Activated naive CD8-positive, alpha-beta T cell treated with anti-CD3 and anti-CD28 coated beads, Interleukin-2, amount 10 ng/mL, durations not matched to agents 7 days and 5 days (primary cell): Measurements from ENCODE around the gene COPS3. TPM values are rescaled to one million over a fixed set of nuclear protein-coding genes. Genes with fewer than 3 reads are reported as not detected.
"Not testable (repeated sequence)": the region's sequence is repeated elsewhere in the genome, so short reads cannot be mapped to it uniquely, and the experiment has no call there.

Experiments used
- ATAC-seq: fragments of 150-1000 bp; cut with Tn5 transposase; one replicate; pipeline ENCODE4 v1.10.0; 2021; ENCODE audit warnings: low read depth, moderate library complexity
- POLR2A ChIA-PET: fragments of 350-600 bp; sonication (Branson Sonifier 250); formaldehyde crosslinking; loops from one replicate; lab custom pipeline; 2021; ENCODE audit warnings: antibody characterized with exemption; lab: Charles Lee
- DNase-seq: peaks from one replicate; pipeline ENCODE4 v3.0.0; 2021
- H3K27ac Mint-ChIP-seq: one replicate; pipeline ENCODE4 v1.8.0; 2022; ENCODE audit warnings: mild to moderate bottlenecking, mixed read lengths
- H3K27me3 Mint-ChIP-seq: one replicate; pipeline ENCODE4 v1.8.0; 2022; ENCODE audit warnings: mild to moderate bottlenecking, moderate library complexity, mixed read lengths
- H3K36me3 Mint-ChIP-seq: one replicate; pipeline ENCODE4 v1.8.0; 2021; ENCODE audit warnings: mild to moderate bottlenecking, mixed read lengths
- H3K4me1 Mint-ChIP-seq: one replicate; pipeline ENCODE4 v1.8.0; 2021; ENCODE audit warnings: mixed read lengths
- H3K4me3 Mint-ChIP-seq: one replicate; pipeline ENCODE4 v1.8.0; 2022; ENCODE audit warnings: mild to moderate bottlenecking, moderate library complexity, mixed read lengths
- H3K9me3 Mint-ChIP-seq: one replicate; pipeline ENCODE4 v1.8.0; 2021; ENCODE audit warnings: mixed read lengths
- total RNA-seq, 2 experiments: library from RNA; stranded (reverse); gene quantifications; one replicate each; pipeline ENCODE4 v1.2.3, GENCODE V29; 2021

Gene COPS3
- total RNA-seq, 2 experiments from 2014 or later, result 79.5 to 85.4 TPM

GRCh38 chr17:17295141-17295540 lies 14.1 kb upstream of the COPS3 start:
- ATAC-seq (no peak), DNase-seq (no peak)
- POLR2A ChIA-PET, result no interaction called here
- Mint-ChIP-seq H3K27ac (no peak overlapping the region), H3K36me3 (peaks cover 2% of the 10 kb centered on the region), H3K4me1 (peaks cover 11% of the 10 kb centered on the region), H3K4me3 (no peak overlapping the region), H3K27me3 (no peaks in the 10 kb centered on the region), H3K9me3 (peaks cover 2% of the 10 kb centered on the region)

- Mint-ChIP-seq H3K4me3 (no peak overlapping the region), H3K9me3 (no peaks in the 10 kb centered on the region), H3K27ac (no peak overlapping the region), H3K27me3 (no peaks in the 10 kb centered on the region), H3K36me3 (no peaks in the 10 kb centered on the region), H3K4me1 (no peaks in the 10 kb centered on the region)
- ATAC-seq, result no peak
- no peak for DNase-seq
- POLR2A ChIA-PET, result no interaction called here
Observed at GRCh38 chr17:17289701-17290100, 8.7 kb upstream of the COPS3 start.

- no peak for ATAC-seq
- H3K36me3 Mint-ChIP-seq, result no peaks in the 10 kb centered on the region
- H3K4me1 Mint-ChIP-seq, result no peaks in the 10 kb centered on the region
- no peaks in the 10 kb centered on the region for H3K9me3 Mint-ChIP-seq
- DNase-seq, result no peak
- H3K4me3 Mint-ChIP-seq, result no peak overlapping the region
- H3K27ac Mint-ChIP-seq, result no peak overlapping the region
- no peaks in the 10 kb centered on the region for H3K27me3 Mint-ChIP-seq
- POLR2A ChIA-PET, result no interaction called here
Observed at GRCh38 chr17:17289086-17289485, 8.0 kb upstream of the COPS3 start.

- H3K9me3 Mint-ChIP-seq, result no peaks in the 10 kb centered on the region
- H3K36me3 Mint-ChIP-seq, result no peaks in the 10 kb centered on the region
- peaks cover 2% of the 10 kb centered on the region for H3K27me3 Mint-ChIP-seq
- POLR2A ChIA-PET, result no interaction called here
- peaks cover 4% of the 10 kb centered on the region for H3K4me1 Mint-ChIP-seq
- no peak overlapping the region for H3K4me3 Mint-ChIP-seq
- no peak overlapping the region for H3K27ac Mint-ChIP-seq
- DNase-seq, result no peak
- no peak for ATAC-seq
Observed at GRCh38 chr17:17285951-17286350, 4.9 kb upstream of the COPS3 start.

- Mint-ChIP-seq H3K9me3 (no peaks in the 10 kb centered on the region), H3K4me3 (peak overlapping the region; percentile 91), H3K36me3 (peaks cover 7% of the 10 kb centered on the region), H3K27ac (peak overlapping the region; percentile 95), H3K27me3 (peaks cover 2% of the 10 kb centered on the region), H3K4me1 (peaks cover 23% of the 10 kb centered on the region)
- POLR2A ChIA-PET, result interaction anchor here (2.6 to 3.0 kb wide), 3 partner anchors 22 to 42 kb away, joined by 17 to 52 read pairs (median 23); partner anchors contain the start of gene FLCN
- no peak for ATAC-seq
- no peak for DNase-seq
Observed at GRCh38 chr17:17279316-17279715, 1.7 kb downstream of the COPS3 start.

GRCh38 chr17:17277431-17277830 lies 3.6 kb downstream of the COPS3 start:
- POLR2A ChIA-PET, H3K27ac Mint-ChIP-seq, H3K4me3 Mint-ChIP-seq, DNase-seq, ATAC-seq, H3K9me3 Mint-ChIP-seq, H3K27me3 Mint-ChIP-seq, H3K36me3 Mint-ChIP-seq: not testable (repeated sequence)
- peaks cover 23% of the 10 kb centered on the region for H3K4me1 Mint-ChIP-seq

GRCh38 chr17:17275971-17276370 lies 5.1 kb downstream of the COPS3 start:
- H3K4me3 Mint-ChIP-seq, result no peak overlapping the region
- no peak overlapping the region for H3K27ac Mint-ChIP-seq
- no peak for DNase-seq
- POLR2A ChIA-PET, result no interaction called here
- peaks cover 9% of the 10 kb centered on the region for H3K36me3 Mint-ChIP-seq
- H3K4me1 Mint-ChIP-seq, result peaks cover 19% of the 10 kb centered on the region
- H3K27me3 Mint-ChIP-seq, result no peaks in the 10 kb centered on the region
- no peaks in the 10 kb centered on the region for H3K9me3 Mint-ChIP-seq
- ATAC-seq, result no peak

GRCh38 chr17:17269926-17270773 lies 10.9 kb downstream of the COPS3 start:
- no peak overlapping the region for H3K27ac Mint-ChIP-seq
- H3K27me3 Mint-ChIP-seq, result no peaks in the 10 kb centered on the region
- POLR2A ChIA-PET, result no interaction called here
- no peaks in the 10 kb centered on the region for H3K9me3 Mint-ChIP-seq
- ATAC-seq (no peak), DNase-seq (peak; percentile 35)
- H3K36me3 Mint-ChIP-seq, result peaks cover 20% of the 10 kb centered on the region
- peaks cover 4% of the 10 kb centered on the region for H3K4me1 Mint-ChIP-seq
- H3K4me3 Mint-ChIP-seq, result no peak overlapping the region

GRCh38 chr17:17264430-17264829 lies 16.6 kb downstream of the COPS3 start:
- DNase-seq (no peak), ATAC-seq (no peak)
- Mint-ChIP-seq H3K36me3 (peaks cover 29% of the 10 kb centered on the region), H3K9me3 (no peaks in the 10 kb centered on the region), H3K27ac (no peak overlapping the region), H3K4me3 (no peak overlapping the region), H3K27me3 (no peaks in the 10 kb centered on the region), H3K4me1 (peaks cover 1% of the 10 kb centered on the region)
- POLR2A ChIA-PET, result no interaction called here

- no peak for ATAC-seq
- no peak overlapping the region for H3K4me3 Mint-ChIP-seq
- H3K36me3 Mint-ChIP-seq, result peaks cover 36% of the 10 kb centered on the region
- H3K9me3 Mint-ChIP-seq, result no peaks in the 10 kb centered on the region
- H3K4me1 Mint-ChIP-seq, result no peaks in the 10 kb centered on the region
- no peaks in the 10 kb centered on the region for H3K27me3 Mint-ChIP-seq
- POLR2A ChIA-PET, result no interaction called here
- H3K27ac Mint-ChIP-seq, result no peak overlapping the region
- DNase-seq, result no peak
Observed at GRCh38 chr17:17258998-17259397, 22.0 kb downstream of the COPS3 start.

GRCh38 chr17:17258011-17258410 lies 23.0 kb downstream of the COPS3 start:
- Mint-ChIP-seq H3K9me3 (no peaks in the 10 kb centered on the region), H3K4me1 (peaks cover 3% of the 10 kb centered on the region), H3K27ac (no peak overlapping the region), H3K27me3 (no peaks in the 10 kb centered on the region), H3K4me3 (no peak overlapping the region), H3K36me3 (peaks cover 36% of the 10 kb centered on the region)
- POLR2A ChIA-PET, result no interaction called here
- no peak for ATAC-seq
- no peak for DNase-seq

GRCh38 chr17:17256316-17256715 lies 24.7 kb downstream of the COPS3 start:
- Mint-ChIP-seq H3K9me3 (no peaks in the 10 kb centered on the region), H3K4me1 (peaks cover 3% of the 10 kb centered on the region), H3K27ac (no peak overlapping the region), H3K4me3 (no peak overlapping the region), H3K27me3 (no peaks in the 10 kb centered on the region), H3K36me3 (peaks cover 35% of the 10 kb centered on the region)
- DNase-seq (no peak), ATAC-seq (no peak)
- POLR2A ChIA-PET, result no interaction called here

GRCh38 chr17:17255689-17256088 lies 25.4 kb downstream of the COPS3 start:
- H3K27me3 Mint-ChIP-seq, H3K4me1 Mint-ChIP-seq, ATAC-seq, H3K9me3 Mint-ChIP-seq, DNase-seq, H3K4me3 Mint-ChIP-seq, H3K27ac Mint-ChIP-seq, POLR2A ChIA-PET: not testable (repeated sequence)
- H3K36me3 Mint-ChIP-seq, result peaks cover 35% of the 10 kb centered on the region

- H3K4me1 Mint-ChIP-seq, result peaks cover 3% of the 10 kb centered on the region
- POLR2A ChIA-PET, result no interaction called here
Observed at GRCh38 chr17:17254036-17254435, 27.0 kb downstream of the COPS3 start.

More at GRCh38 chr17:17254036-17254435, 27.0 kb downstream of the COPS3 start:
- no peak overlapping the region for H3K4me3 Mint-ChIP-seq
- ATAC-seq (no peak), DNase-seq (no peak)
- peaks cover 31% of the 10 kb centered on the region for H3K36me3 Mint-ChIP-seq
- no peaks in the 10 kb centered on the region for H3K27me3 Mint-ChIP-seq
- no peaks in the 10 kb centered on the region for H3K9me3 Mint-ChIP-seq
- no peak overlapping the region for H3K27ac Mint-ChIP-seq
